ENCODE data around the gene ZNF273. TPM values are rescaled to one million over a fixed set of nuclear protein-coding genes. Genes with fewer than 3 reads are reported as not detected.

The ZNF273 gene
- total RNA-seq, 1 donor from 2014 or later, result 8.4 TPM

DNA sequence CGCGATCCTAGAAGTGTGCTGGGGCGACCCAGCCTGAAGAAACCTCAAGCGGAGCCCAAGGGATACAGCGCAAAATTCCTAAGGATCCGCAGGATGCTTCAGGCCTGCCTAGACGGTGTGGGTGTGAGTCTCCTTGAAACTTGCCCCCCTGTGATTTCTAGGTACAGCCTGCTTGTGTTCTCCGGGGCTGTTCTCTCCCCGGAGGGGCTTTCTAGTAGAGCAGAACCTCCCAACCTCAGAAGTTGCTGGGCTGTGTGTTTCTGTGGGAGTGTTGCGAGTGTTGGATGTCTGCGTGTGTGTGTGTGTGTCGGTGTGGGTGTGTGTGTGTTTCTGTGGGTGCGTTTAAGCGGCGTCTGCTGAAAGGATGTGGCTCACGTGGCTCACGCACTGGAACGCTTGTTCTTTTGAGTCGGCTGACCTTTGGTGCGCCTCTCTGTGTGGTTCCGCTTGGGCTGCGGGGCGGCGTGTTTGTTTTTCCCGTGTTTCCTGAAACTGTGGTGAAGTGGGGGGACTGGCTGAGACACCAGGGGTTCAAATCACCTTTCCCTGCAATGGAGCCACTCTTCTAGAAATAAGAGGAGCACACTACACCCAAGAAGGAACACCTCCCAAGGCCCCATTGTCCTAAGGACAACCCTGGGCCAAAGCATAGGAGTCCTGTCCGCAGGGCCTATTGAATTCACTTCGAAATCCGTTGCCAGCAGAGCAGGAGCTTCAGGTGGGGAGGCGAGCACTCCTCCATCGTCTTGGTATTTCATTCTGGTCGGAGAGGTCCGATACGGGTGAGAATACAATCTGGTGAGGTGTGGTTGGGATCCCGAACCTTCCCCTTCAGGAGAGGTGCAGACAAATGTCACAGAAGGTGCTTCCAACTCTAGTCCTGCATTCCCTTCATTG is 25.1 kb upstream of the ZNF273 start:
- TF ChIP-seq, protein P1, sequence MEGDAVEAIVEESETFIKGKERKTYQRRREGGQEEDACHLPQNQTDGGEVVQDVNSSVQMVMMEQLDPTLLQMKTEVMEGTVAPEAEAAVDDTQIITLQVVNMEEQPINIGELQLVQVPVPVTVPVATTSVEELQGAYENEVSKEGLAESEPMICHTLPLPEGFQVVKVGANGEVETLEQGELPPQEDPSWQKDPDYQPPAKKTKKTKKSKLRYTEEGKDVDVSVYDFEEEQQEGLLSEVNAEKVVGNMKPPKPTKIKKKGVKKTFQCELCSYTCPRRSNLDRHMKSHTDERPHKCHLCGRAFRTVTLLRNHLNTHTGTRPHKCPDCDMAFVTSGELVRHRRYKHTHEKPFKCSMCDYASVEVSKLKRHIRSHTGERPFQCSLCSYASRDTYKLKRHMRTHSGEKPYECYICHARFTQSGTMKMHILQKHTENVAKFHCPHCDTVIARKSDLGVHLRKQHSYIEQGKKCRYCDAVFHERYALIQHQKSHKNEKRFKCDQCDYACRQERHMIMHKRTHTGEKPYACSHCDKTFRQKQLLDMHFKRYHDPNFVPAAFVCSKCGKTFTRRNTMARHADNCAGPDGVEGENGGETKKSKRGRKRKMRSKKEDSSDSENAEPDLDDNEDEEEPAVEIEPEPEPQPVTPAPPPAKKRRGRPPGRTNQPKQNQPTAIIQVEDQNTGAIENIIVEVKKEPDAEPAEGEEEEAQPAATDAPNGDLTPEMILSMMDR (IDR thresholded peaks at IDR 0.05), result no peak
- H3K4me1 ChIP-seq, result peaks cover 13% of the 10 kb centered on the region
- ATAC-seq, result peak in 1 of 2 donors; percentile 13
- peaks cover 27% of the 10 kb centered on the region for H3K27me3 ChIP-seq (ENCODE audit: low read depth)
- no peak overlapping the region for H3K27ac ChIP-seq
- peak overlapping the region; percentile 36 for H3K4me3 ChIP-seq
- H3K9me3 ChIP-seq, result no peaks in the 10 kb centered on the region
- no peak for DNase-seq
- H3K36me3 ChIP-seq, result no peaks in the 10 kb centered on the region
- intact Hi-C loops (cut with DNase I), result no loop called here

DNA sequence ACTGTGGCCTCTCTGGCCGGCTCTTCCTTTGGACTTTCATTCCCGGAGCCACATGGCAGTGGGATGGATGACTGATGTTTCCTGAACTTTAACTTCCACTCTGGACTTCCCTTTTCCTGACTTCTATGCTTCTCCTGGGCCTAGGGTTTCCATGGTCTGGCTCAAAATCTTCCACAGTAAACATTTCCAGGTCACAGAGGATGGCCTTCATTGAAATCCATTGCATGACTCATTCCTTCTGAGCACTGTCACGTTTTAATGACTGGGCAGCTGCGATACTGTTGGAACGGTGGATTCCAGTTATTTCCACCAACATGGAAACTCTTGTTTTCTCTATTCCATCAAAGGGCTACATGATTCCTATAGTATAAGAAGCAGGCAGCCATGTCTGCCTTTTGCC is 24.4 kb upstream of the ZNF273 start:
- Histone ChIP-seq H3K36me3 (no peaks in the 10 kb centered on the region), H3K4me3 (no peak overlapping the region), H3K4me1 (peaks cover 13% of the 10 kb centered on the region), H3K9me3 (no peaks in the 10 kb centered on the region), H3K27ac (no peak overlapping the region), H3K27me3 (ENCODE audit: low read depth) (peaks cover 28% of the 10 kb centered on the region)
- DNase-seq (no peak), ATAC-seq (no peak)
- TF ChIP-seq, protein P1 (IDR thresholded peaks at IDR 0.05), result no peak
- intact Hi-C loops (cut with DNase I), result no loop called here

DNA sequence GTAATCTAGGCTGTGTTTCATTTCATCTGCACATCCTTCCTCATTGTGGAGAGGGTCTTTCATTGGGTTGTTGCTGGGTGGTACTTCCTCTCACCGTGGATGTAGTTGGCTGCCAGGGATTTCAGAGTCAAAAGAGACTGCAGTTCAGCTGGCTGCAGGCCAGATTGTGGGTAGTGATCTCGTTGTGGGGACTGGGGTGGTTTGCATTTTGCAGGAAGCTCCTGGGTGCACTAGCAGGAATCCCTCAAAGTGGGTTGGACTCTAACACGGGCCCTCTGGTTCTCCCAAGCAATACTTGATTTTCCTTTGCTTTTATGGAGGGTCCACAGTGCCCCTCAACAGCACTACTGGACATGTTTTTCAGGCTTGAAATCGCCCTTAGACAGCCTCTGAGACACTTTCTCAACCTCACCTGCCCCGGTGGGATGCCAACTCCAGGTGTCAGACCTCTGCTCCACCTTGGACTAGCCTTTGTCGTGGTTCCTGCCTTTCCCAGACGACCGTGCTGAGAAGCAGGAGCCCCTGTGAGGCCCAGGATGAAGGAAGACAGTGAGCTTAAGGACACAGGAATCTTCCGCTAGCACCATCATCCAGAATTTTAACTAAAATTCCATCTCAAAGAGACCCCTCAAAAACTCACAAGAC is 23.9 kb upstream of the ZNF273 start:
- no peak for DNase-seq
- H3K27ac ChIP-seq, result no peak overlapping the region
- intact Hi-C loops (cut with DNase I), result no loop called here
- H3K4me3 ChIP-seq, result no peak overlapping the region
- no peak for ATAC-seq
- no peaks in the 10 kb centered on the region for H3K9me3 ChIP-seq
- H3K4me1 ChIP-seq, result peaks cover 13% of the 10 kb centered on the region
- peaks cover 28% of the 10 kb centered on the region for H3K27me3 ChIP-seq (ENCODE audit: low read depth)
- TF ChIP-seq, protein P1 (IDR thresholded peaks at IDR 0.05), result no peak
- H3K36me3 ChIP-seq, result no peaks in the 10 kb centered on the region

DNA sequence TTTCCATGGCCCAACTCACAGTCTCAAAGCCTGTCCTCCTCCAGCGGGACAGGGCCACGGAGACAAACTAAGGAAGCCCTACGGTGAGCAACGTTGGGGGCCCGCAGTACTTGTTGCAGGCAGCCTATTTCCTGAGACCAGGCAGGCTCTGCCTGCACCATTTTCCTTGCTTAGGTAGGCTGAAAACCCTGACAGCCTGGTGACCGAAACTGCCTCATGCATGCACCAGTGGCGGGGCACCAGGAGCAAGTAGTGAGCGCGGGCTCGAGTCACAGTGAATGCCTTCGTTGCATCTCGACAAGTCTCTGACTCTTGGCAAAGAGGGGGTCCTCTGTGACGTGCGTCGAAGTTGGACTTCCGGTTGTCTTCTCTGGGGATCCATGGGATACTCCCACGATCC is 23.3 kb upstream of the ZNF273 start:
- DNase-seq (no peak), ATAC-seq (no peak)
- intact Hi-C loops (cut with DNase I), result no loop called here
- no peak overlapping the region for H3K4me3 ChIP-seq
- TF ChIP-seq, protein P1 (IDR thresholded peaks at IDR 0.05), result no peak
- peaks cover 27% of the 10 kb centered on the region for H3K27me3 ChIP-seq (ENCODE audit: low read depth)
- H3K27ac ChIP-seq, result no peak overlapping the region
- peaks cover 13% of the 10 kb centered on the region for H3K4me1 ChIP-seq
- no peaks in the 10 kb centered on the region for H3K9me3 ChIP-seq
- H3K36me3 ChIP-seq, result no peaks in the 10 kb centered on the region

DNA sequence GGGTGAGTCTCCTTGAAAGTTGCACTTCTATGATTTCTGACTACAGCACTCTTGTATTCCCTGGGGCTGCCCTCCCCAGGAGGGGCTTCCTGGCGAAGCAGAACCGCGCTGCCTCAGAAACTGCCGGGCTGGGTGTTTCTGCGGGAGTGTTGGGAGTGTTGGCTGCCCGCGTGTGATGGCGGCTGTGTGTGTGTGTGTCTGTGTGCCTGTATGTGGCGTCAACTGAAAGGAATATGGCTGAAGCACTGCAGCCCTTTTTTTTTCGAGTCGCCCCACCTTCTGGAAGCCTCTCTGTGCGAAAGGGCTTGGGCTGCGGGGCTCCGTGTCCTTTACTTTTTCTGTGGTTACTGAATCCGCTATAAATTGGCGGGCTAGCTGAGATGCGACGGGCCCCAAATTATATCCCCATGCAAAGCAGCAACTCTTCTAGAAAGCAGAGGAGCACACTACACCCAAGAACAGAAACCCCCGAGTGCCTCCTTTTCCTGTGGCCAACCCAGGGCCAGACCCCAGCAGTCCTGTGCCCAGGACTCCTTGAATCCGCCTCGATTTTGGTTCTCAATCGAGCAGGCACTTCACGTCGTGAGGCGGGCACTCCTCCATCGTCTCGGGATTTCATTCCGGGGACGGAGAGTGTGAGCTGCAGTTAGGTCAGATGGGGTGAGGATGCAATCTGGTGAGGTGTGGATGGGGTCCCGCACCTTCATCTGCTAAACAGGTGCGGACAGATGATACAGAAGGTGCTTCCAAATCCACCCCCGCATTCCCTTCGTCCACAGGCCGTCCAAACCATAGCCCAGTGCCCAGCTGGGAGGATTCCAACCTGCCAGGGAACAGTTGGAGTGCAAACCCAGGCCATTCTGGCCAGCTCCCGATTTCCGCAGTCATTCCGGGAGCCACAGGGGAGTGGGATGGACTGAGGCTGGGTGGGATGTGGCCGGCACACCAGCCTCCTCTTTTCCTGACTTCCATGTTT is 22.5 kb upstream of the ZNF273 start:
- TF ChIP-seq, protein P1 (IDR thresholded peaks at IDR 0.05), result no peak
- no peak for DNase-seq
- intact Hi-C loops (cut with DNase I), result no loop called here

More for the DNA sequence above, 22.5 kb upstream of the ZNF273 start:
- no peaks in the 10 kb centered on the region for H3K9me3 ChIP-seq
- H3K4me3 ChIP-seq, result no peak overlapping the region
- no peaks in the 10 kb centered on the region for H3K36me3 ChIP-seq
- peaks cover 22% of the 10 kb centered on the region for H3K27me3 ChIP-seq (ENCODE audit: low read depth)
- H3K4me1 ChIP-seq, result peaks cover 13% of the 10 kb centered on the region
- no peak overlapping the region for H3K27ac ChIP-seq
- ATAC-seq, result no peak

Measured in lower lobe of right lung (tissue), 2 donors.